GM12878 (cell line): ENCODE data around the gene USE1. TPM values are rescaled to one million over a fixed set of nuclear protein-coding genes. Genes with fewer than 3 reads are reported as not detected.
A peak's percentile ranks its signal among the peaks of the same experiment; 100 is the strongest.

Source experiments
- ATAC-seq: fragments of 200-7000 bp; cut with Tn5 transposase; 3 replicates; pipeline ENCODE4 v1.9.1; 2020; ENCODE audit warnings: mild to moderate bottlenecking, moderate library complexity
- BruUV-seq: library from RNA; stranded (reverse); fragments of 400-500 nt; replicated peaks from 2 replicates; lab custom pipeline; 2021; lab: Mats Ljungman, UMichigan
- CTCF ChIA-PET: fragments of 300-600 bp; sonication (Branson Sonifier 250); formaldehyde crosslinking; extraction: SDS; loops from one replicate; lab custom pipeline; 2021; ENCODE audit warnings: inconsistent platforms; lab: Yijun Ruan, JAX
- POLR2A ChIA-PET: fragments of 350-600 bp; formaldehyde crosslinking; extraction: SDS; loops from one replicate; lab custom pipeline; 2021; ENCODE audit warnings: inconsistent platforms; lab: Charles Lee
- RAD21 ChIA-PET: fragments of 300-600 bp; sonication (Branson Sonifier 250); formaldehyde crosslinking; loops from one replicate; lab custom pipeline; 2023; ENCODE audit warnings: antibody characterized with exemption; ENCODE audit not compliant: unreplicated experiment; lab: Charles Lee
- SMC1A ChIA-PET: fragments of 300-600 bp; sonication (Branson Sonifier 250); formaldehyde crosslinking; loops from one replicate; lab custom pipeline; 2023; ENCODE audit not compliant: unreplicated experiment, uncharacterized antibody; lab: Charles Lee
- DNase-seq: peaks from one replicate; pipeline ENCODE4 v3.0.0-alpha.2; 2011; ENCODE audit warnings: low read depth, low spot score
- FAIRE-seq: peaks from 3 replicates; lab custom pipeline; 2011; peaks lifted over from hg19 to GRCh38; lab: Jason Lieb, UNC
- H2AFZ ChIP-seq: 2 replicates; pipeline ENCODE4 v1.6.0; 2011; ENCODE audit warnings: low read depth, low read length, control low read depth; ENCODE audit not compliant: control insufficient read depth
- H3K27ac ChIP-seq: 2 replicates; pipeline ENCODE4 v1.5.1; 2011; ENCODE audit warnings: control low read depth; ENCODE audit not compliant: control insufficient read depth, insufficient read depth
- H3K27me3 ChIP-seq, 2 experiments: replicated peaks in 1 of 2; 2 replicates each; pipeline versions ENCODE4 v1.6.0 to v1.6.1; 2011; ENCODE audit warnings: low read length in 1 of 2; ENCODE audit not compliant: control insufficient read depth in 2 of 2, insufficient read depth in 2 of 2
- H3K36me3 ChIP-seq, 2 experiments: 2 replicates each; pipeline ENCODE4 v1.5.1; 2011; ENCODE audit warnings: low read length in 1 of 2; ENCODE audit not compliant: control insufficient read depth in 2 of 2, insufficient read depth in 2 of 2
- H3K4me1 ChIP-seq: 2 replicates; pipeline ENCODE4 v1.6.1; 2011; ENCODE audit warnings: mild to moderate bottlenecking, low read length, moderate library complexity, mixed read lengths; ENCODE audit not compliant: control insufficient read depth, insufficient read depth
- H3K4me2 ChIP-seq: 2 replicates; pipeline ENCODE4 v1.6.0; 2011; ENCODE audit warnings: control low read depth; ENCODE audit not compliant: control insufficient read depth, insufficient read depth
- H3K4me3 ChIP-seq: fragments of 200-600 bp; sonication (generic); 2 replicates; pipeline ENCODE4 v1.5.1; 2016
- H3K79me2 ChIP-seq: 2 replicates; pipeline ENCODE4 v1.6.0; 2011; ENCODE audit warnings: low read length; ENCODE audit not compliant: control insufficient read depth, insufficient read depth
- H3K9ac ChIP-seq: 2 replicates; pipeline ENCODE4 v1.8.0; 2011; ENCODE audit warnings: low read length, control low read depth, mixed read lengths; ENCODE audit not compliant: control insufficient read depth, insufficient read depth
- H3K9me3 ChIP-seq: replicated peaks from 3 replicates; pipeline ENCODE4 v1.5.1; 2011; ENCODE audit warnings: mild to moderate bottlenecking, low read length; ENCODE audit not compliant: control insufficient read depth, insufficient read depth
- H4K20me1 ChIP-seq: 2 replicates; pipeline ENCODE4 v1.6.0; 2011; ENCODE audit not compliant: control insufficient read depth, insufficient read depth
- ATF7 ChIP-seq: fragments of 450-650 bp; IDR thresholded peaks from 2 replicates; pipeline ENCODE4 v1.6.1; 2016; ENCODE audit warnings: low read depth, mild to moderate bottlenecking
- BACH1 ChIP-seq: fragments of 450-650 bp; IDR thresholded peaks from 2 replicates; pipeline ENCODE4 v1.6.1; 2017; ENCODE audit warnings: mild to moderate bottlenecking, borderline replicate concordance
- CTCF ChIP-seq, 3 experiments: IDR thresholded peaks in 2 of 3; conservative IDR thresholded peaks in 1 of 3; 2 replicates each; pipeline ENCODE4 v1.5.1; 2011; ENCODE audit warnings: low read depth in 3 of 3, low read length in 3 of 3, mild to moderate bottlenecking in 3 of 3, control low read depth in 2 of 3, moderate library complexity in 2 of 3, inconsistent platforms in 1 of 3, mixed read lengths in 1 of 3; ENCODE audit not compliant: control insufficient read depth in 2 of 3, insufficient read depth in 1 of 3; ENCODE audit errors: extremely low read depth in 1 of 3
- DPF2 ChIP-seq: fragments of 450-650 bp; IDR thresholded peaks from 2 replicates; pipeline ENCODE4 v1.6.1; 2017; ENCODE audit warnings: mild to moderate bottlenecking
- E2F4 ChIP-seq: IDR thresholded peaks from 2 replicates; pipeline ENCODE4 v1.6.1; 2012; ENCODE audit warnings: low read depth, low read length, improper control_type of control experiment
- EP300 ChIP-seq, 2 experiments: fragments of 150-350 bp in 1 of 2; IDR thresholded peaks; 2 replicates each; pipeline ENCODE4 v1.6.1; 2011 to 2012; ENCODE audit warnings: low read depth in 2 of 2, low read length in 2 of 2, borderline replicate concordance in 1 of 2, improper control_type of control experiment in 1 of 2, inconsistent platforms in 1 of 2; ENCODE audit not compliant: control insufficient read depth in 1 of 2
- FOXM1 ChIP-seq: IDR thresholded peaks from 2 replicates; pipeline ENCODE4 v1.6.1; 2012; ENCODE audit warnings: low read depth, mild to moderate bottlenecking, inconsistent platforms, low read length, moderate library complexity
- GATAD2B ChIP-seq: fragments of 450-650 bp; conservative IDR thresholded peaks from 2 replicates; pipeline ENCODE4 v1.6.1; 2017; ENCODE audit warnings: low read depth, mild to moderate bottlenecking, moderate library complexity
- HCFC1 ChIP-seq: fragments of 150-350 bp; IDR thresholded peaks from 2 replicates; pipeline ENCODE4 v1.6.1; 2014; ENCODE audit warnings: low read length
- IRF4 ChIP-seq: IDR thresholded peaks from 2 replicates; pipeline ENCODE4 v1.6.1; 2011; ENCODE audit warnings: low read depth, low read length
- NKRF ChIP-seq: fragments of 450-650 bp; conservative IDR thresholded peaks from 2 replicates; pipeline ENCODE4 v1.6.1; 2017; ENCODE audit warnings: mild to moderate bottlenecking, moderate library complexity
- NR2C1 ChIP-seq: fragments of 450-650 bp; IDR thresholded peaks from 2 replicates; pipeline ENCODE4 v1.6.1; 2017; ENCODE audit warnings: antibody characterized with exemption, mild to moderate bottlenecking, moderate library complexity
- PAX5 ChIP-seq: IDR thresholded peaks from 2 replicates; pipeline ENCODE4 v1.6.1; 2011; ENCODE audit warnings: low read depth, low read length, borderline replicate concordance
- RBBP5 ChIP-seq: fragments of 200-600 bp; sonication (generic); conservative IDR thresholded peaks from 2 replicates; pipeline ENCODE4 v1.6.1; 2016
- SMARCA5 ChIP-seq: fragments of 450-650 bp; IDR thresholded peaks from 2 replicates; pipeline ENCODE4 v1.6.1; 2017; ENCODE audit warnings: mild to moderate bottlenecking
- USF1 ChIP-seq: IDR thresholded peaks from 2 replicates; pipeline ENCODE4 v1.6.1; 2011; ENCODE audit warnings: borderline replicate concordance, low read depth, mild to moderate bottlenecking, moderate library complexity, mixed read lengths, low read length; ENCODE audit not compliant: insufficient read depth; ENCODE audit errors: extremely low read length
- YBX1 ChIP-seq: fragments of 450-650 bp; IDR thresholded peaks from 2 replicates; pipeline ENCODE4 v1.6.1; 2016; ENCODE audit warnings: antibody characterized with exemption
- ZNF384 ChIP-seq: IDR thresholded peaks from 2 replicates; pipeline ENCODE4 v1.6.1; 2012; ENCODE audit warnings: low read depth, mild to moderate bottlenecking, low read length, improper control_type of control experiment, borderline replicate concordance
- WGBS: methylation state at CpG from one replicate; pipeline ENCODE4 v1.1.6; 2016; ENCODE audit warnings: low lambda C conversion rate; ENCODE audit not compliant: insufficient replicate concordance, insufficient coverage; ENCODE audit errors: missing lambda C conversion rate; 5-methylcytosine and 5-hydroxymethylcytosine counted together
- in situ Hi-C: fragments of 300-500 bp; cut with MboI; formaldehyde crosslinking; loops from 9 replicates; pipeline ENCODE4 v1.14.3; 2018; ENCODE audit warnings: mixed read lengths
- intact Hi-C: fragments of 100-400 bp; cut with micrococcal nuclease; formaldehyde crosslinking; loops from one replicate; pipeline ENCODE4 v1.14.2; 2022; ENCODE audit not compliant: unreplicated experiment
- polyA plus RNA-seq, 11 experiments: library from polyadenylated mRNA; depleted of rRNA in 4 of 11; unstranded in 6 of 11; stranded (reverse) in 5 of 11; fragments of >200 nt; fragmentation: Nextera tagmentation in 4 of 11; fragmentation: Illumina TruSeq in 1 of 11; extraction: Ambion mirVana in 4 of 11; extraction: Trizol in 1 of 11; gene quantifications; 1 replicate in 1 of 11; 2 replicates in 10 of 11; pipeline versions ENCODE4 v1.2.1 to v1.2.3, GENCODE V29; 2011 to 2016; ENCODE audit warnings: inconsistent platforms in 2 of 11, missing spikeins in 2 of 11, low read depth in 1 of 11
- total RNA-seq, 4 experiments: library from RNA; depleted of rRNA in 3 of 4; stranded (reverse); fragments of >200 nt in 3 of 4; fragmentation: Illumina TruSeq in 1 of 4; extraction: Trizol in 1 of 4; gene quantifications; 2 replicates each; pipeline versions ENCODE4 v1.2.1 to v1.2.3, GENCODE V29; 2013 to 2021

Gene USE1
- total and polyA plus RNA-seq, 10 of the 15 experiments (the other 5 are each of a cell fraction or from before 2014, with no cell fraction given): 9.7 to 24.0 (median 16.1) TPM

GRCh38 chr19:17244618-17245534, 29.7 kb downstream of the USE1 start:
- ChIA-PET SMC1A (no interaction called here), RAD21 (interaction anchor here (1.1 kb wide), 1 partner anchor 16 kb away, joined by 4 read pairs; no protein-coding TSS in a partner anchor), POLR2A (interaction anchor here (0.5 to 1.4 kb wide), 3 partner anchors 10 to 45 kb away, joined by 3 to 4 read pairs (median 3); partner anchors contain the start of gene BABAM1), CTCF (no interaction called here)
- Histone ChIP-seq H3K36me3 (peaks cover 0 to 2% of the 10 kb centered on the region in 2 experiments; a peak in 1 of 4 replicates), H3K79me2 (peaks cover 7% of the 10 kb centered on the region), H3K9me3 (no peaks in the 10 kb centered on the region), H4K20me1 (no peaks in the 10 kb centered on the region), H3K27me3 (no peaks in the 10 kb centered on the region), H2AFZ (peak overlapping the region; percentile 9; the same call in 1 of the 2 replicates), H3K4me1 (peaks cover 14% of the 10 kb centered on the region), H3K4me3 (peak overlapping the region; percentile 70), H3K9ac (peak overlapping the region; percentile 24), H3K4me2 (peak overlapping the region; percentile 77), H3K27ac (no peak overlapping the region)
- intact Hi-C loops (no loop called here), in situ Hi-C loops (no loop called here)
- no peak for FAIRE-seq
- DNase-seq: no peak
- WGBS: under 1% methylated on average over 73 of the region's 100 CpGs
- no TSS peak for BruUV-seq
- no peak for ATAC-seq
- TF ChIP-seq EP300 (IDR thresholded peaks at IDR 0.05; ENCODE audit: borderline replicate concordance in 1 of 2, control insufficient read depth in 1 of 2, low read depth in 2 of 2, low read length in 2 of 2) (no peak), USF1 (no peak), CTCF (IDR thresholded peaks at IDR 0.05 in 2 of 3, conservative IDR thresholded peaks at IDR 0.05 in 1 of 3; ENCODE audit: control insufficient read depth in 2 of 3, extremely low read depth in 1 of 3, insufficient read depth in 1 of 3, low read depth in 3 of 3, low read length in 3 of 3) (no peak), ATF7 (no peak), E2F4 (no peak), HCFC1 (no peak), IRF4 (no peak), NKRF (no peak), RBBP5 (no peak), ZNF384 (no peak), GATAD2B (peak; percentile 63; the same call in 1 of the 2 replicates), SMARCA5 (0 out of 2 replicates have a peak, but pooled peaks have one; percentile 39), YBX1 (no peak), FOXM1 (no peak), BACH1 (no peak), PAX5 (no peak), NR2C1 (no peak), DPF2 (peak; percentile 77)
